ES-I3 (cell line): Measurements from ENCODE around the gene UBN1.
"Not testable (repeated sequence)": the region's sequence is repeated elsewhere in the genome, so short reads cannot be mapped to it uniquely, and the experiment has no call there.

Experiments used
- H3K36me3 ChIP-seq: 2 replicates; pipeline ENCODE4 v1.6.1; 2013; ENCODE audit warnings: mild to moderate bottlenecking, low read length, control low read depth, moderate library complexity; ENCODE audit not compliant: insufficient read depth
- H3K4me1 ChIP-seq: 2 replicates; pipeline ENCODE4 v1.6.1; 2013; ENCODE audit warnings: mild to moderate bottlenecking, control low read depth, low read length; ENCODE audit not compliant: insufficient read depth
- H3K9ac ChIP-seq: 2 replicates; pipeline ENCODE4 v1.6.1; 2013; ENCODE audit warnings: low read depth, mild to moderate bottlenecking, low read length, moderate library complexity
- H3K9me3 ChIP-seq: 2 replicates; pipeline ENCODE4 v1.6.1; 2013; ENCODE audit warnings: mild to moderate bottlenecking, low read length, moderate library complexity; ENCODE audit not compliant: control insufficient read depth, insufficient read depth

UBN1 gene

DNA sequence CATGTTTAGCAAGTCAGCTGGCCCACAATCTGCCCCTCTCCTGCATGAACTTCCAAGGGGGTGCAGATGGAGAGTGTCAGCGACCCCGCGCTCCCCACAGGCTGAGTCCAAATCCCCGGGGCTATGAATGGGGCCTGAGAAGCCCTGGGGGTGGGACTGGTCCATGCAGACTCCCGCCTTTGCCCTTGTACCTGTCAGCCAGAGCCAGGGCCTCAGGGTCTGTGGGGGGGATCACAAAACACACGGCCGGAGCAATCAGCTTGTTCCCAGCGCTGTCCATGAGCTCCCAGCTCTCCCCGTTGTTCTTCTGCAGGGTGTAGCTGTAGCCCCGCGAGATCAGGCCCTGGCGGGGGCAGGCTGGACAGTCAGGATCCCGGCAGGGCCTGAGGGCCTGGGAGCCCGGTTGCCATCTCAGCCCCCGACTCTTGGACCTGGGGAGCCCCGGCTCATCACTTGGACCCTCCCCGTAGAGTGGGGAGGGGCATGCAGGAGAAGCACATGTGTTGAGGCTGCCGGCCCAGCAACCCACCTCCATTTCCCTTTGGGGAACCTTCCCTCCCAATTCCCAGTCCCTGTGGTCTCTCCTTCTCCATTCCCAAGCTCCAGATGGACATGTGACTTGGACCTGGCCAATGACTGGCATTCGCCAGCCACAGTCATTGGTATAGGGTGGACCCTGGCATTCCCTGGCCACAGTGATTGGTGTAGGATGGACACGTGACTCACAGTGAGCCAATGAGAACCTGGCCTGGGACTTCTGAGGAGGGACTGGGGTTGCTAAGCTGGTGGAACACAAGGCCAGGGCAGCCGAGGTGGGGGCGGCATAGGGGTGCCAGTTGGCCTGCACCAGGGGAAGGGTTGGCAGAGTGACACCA is 47.2 kb downstream of the UBN1 start:
- peaks cover 18% of the 10 kb centered on the region for H3K36me3 ChIP-seq
- H3K4me1 ChIP-seq = no peaks in the 10 kb centered on the region
- H3K9ac ChIP-seq = no peak overlapping the region

DNA sequence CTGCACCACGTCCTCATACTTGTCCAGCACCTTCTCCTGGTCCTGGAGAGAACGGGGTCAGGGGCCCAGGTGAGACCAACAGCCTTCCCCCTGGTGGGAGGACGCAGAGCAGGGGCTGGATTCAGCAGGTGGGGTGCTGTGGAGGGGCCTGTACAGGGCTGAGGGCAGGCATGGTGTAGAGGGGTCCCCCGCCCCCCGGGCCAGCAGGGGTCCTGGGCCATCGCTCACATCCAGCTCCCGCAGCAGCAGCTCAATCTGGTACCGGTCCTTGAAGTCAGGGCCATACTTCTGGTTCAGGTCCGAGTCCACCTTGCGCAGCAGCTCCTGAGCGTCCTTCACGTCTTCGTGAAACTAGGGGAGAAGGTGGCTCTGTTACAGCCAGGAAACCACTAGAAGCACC is 48.1 kb downstream of the UBN1 start:
- Histone ChIP-seq H3K4me1 (no peaks in the 10 kb centered on the region), H3K9ac (no peak overlapping the region), H3K9me3 (no peaks in the 10 kb centered on the region), H3K36me3 (peaks cover 18% of the 10 kb centered on the region)

More for the DNA sequence above, 47.2 kb downstream of the UBN1 start:
- no peaks in the 10 kb centered on the region for H3K9me3 ChIP-seq

DNA sequence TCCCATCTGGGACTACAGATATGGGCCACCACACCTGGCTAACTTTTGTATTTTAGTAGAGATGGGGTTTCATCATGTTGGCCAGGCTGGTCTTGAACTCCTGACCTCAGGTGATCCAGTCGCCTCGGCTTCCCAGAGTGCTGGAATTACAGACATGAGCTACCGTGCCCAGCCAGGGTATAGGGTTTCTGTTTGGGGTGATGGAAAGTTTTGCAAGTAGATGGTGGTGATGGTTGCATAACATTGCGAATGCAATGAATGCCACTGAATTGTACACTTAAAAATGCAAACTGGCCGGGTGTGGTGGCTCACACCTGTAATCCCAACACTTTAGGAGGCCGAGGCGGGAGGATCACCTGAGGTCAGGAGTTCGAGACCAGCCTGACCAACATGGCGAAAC is 49.5 kb downstream of the UBN1 start:
- H3K4me1 ChIP-seq, H3K9ac ChIP-seq, H3K9me3 ChIP-seq: not testable (repeated sequence)
- peaks cover 18% of the 10 kb centered on the region for H3K36me3 ChIP-seq

DNA sequence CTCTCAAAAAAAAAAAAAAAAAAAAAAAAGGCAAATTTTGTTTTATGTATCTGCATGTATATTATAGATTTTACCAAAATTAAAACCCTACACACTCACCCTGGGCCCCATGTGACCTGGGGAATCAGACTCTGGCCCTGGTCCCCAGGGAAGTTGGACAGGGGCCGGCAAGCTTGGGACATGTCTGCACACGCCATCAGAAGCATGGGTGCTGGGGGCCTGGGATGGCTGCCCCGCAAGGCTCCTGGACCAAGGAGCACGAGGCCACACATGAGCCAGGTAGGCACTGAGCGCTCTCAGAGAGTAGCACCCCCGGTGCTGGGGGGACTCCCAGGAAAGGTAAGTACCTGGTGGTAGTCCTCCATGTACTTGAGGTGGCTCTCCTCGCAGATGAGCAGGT is 50.0 kb downstream of the UBN1 start:
- Histone ChIP-seq H3K36me3 (peaks cover 18% of the 10 kb centered on the region), H3K4me1 (no peaks in the 10 kb centered on the region), H3K9ac (no peak overlapping the region), H3K9me3 (no peaks in the 10 kb centered on the region)

DNA sequence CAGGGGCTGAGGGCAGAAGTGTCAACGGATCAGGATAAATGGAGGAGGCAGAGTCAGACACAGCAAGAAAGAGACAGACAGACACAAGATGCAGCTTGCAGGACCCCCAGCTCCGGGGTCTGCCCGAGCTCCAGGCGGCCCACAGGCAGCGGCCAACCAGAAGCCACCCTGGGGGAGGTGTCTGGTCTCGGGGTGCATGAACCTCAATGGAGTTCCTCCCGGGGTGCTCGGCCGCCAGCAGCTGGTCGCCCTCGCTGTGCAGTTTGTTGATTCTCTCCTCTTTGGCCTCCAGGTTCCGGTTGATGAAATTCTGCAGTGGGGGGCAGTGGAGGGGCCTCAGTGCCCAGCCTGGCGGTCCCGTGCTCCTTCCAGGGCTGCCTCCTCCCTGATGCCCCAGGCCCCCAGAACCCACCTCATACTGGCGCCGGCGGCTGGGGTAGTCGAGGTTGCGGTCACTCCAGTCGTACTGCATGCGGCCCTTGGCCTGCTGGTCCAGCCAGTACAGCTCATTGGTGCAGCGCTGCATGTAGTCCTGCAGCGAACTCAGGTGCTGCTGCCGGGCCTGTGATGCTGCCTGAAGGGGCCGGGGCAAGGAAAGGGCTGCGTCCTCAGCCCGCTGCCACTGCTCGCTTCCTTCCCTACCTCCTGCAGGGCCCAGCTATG is 51.7 kb downstream of the UBN1 start:
- Histone ChIP-seq H3K9ac (no peak overlapping the region), H3K9me3 (no peaks in the 10 kb centered on the region), H3K4me1 (no peaks in the 10 kb centered on the region), H3K36me3 (peaks cover 18% of the 10 kb centered on the region)

DNA sequence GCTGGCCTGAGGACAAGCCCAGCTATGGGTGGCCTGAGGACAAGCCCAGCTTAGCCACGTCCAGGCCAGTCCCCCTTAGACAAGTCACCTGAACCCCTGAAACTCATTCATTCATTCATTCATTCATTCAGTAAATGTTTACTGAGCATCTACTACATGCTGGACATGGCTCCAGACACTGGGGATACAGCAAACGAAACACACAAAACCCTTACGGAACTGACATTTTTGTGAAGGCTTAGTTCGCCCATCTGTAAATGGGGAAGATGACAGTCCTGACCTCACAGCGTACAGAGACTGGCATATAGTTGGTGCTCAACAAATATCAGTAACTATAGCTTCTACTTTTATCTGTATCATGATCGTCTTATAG is 52.2 kb downstream of the UBN1 start:
- H3K9me3 ChIP-seq = no peaks in the 10 kb centered on the region
- peaks cover 18% of the 10 kb centered on the region for H3K36me3 ChIP-seq
- H3K4me1 ChIP-seq = no peaks in the 10 kb centered on the region
- H3K9ac ChIP-seq = no peak overlapping the region

DNA sequence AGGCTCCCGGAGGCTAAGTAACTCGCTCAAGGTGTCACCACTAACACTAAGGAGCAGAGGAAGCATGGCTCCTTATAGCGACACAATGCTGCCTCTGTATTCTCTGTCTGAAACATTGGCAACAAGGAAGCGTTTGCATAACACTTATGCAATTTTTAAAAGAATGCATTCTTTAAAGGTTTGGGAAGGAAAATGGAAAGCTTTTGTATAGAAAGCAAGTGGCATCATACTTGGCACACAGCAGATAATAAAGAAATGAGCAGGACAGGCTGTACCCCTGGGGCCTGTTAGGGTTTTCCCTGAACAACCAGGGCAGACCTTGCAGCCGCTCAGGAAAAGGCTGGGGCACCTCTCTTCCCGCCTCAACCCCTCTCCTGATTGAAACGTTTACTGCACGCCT is 52.8 kb downstream of the UBN1 start:
- no peak overlapping the region for H3K9ac ChIP-seq
- peaks cover 18% of the 10 kb centered on the region; the same call in 1 of the 2 replicates for H3K36me3 ChIP-seq

DNA sequence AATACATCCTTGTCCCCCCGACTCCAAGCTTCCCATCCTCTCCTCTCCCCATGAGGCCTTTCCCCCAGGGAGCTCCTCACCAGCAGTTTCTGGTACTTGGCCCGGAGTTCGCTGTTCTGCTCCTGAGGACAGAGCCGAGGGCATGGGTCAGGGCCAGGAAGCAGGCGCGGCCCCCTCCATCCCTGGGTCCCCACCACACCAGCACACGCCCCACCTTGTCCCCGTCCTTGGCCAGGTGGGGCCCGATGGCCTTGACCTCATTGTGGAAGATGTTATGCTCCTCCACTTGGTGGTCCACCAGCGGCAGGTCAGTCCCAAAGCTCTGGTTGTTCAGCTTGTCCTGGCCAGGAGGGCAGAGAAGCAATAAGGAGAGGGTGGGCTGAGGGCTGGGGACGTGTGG is 53.5 kb downstream of the UBN1 start:
- H3K9me3 ChIP-seq = no peaks in the 10 kb centered on the region
- peaks cover 13% of the 10 kb centered on the region; the same call in 1 of the 2 replicates for H3K36me3 ChIP-seq
- no peaks in the 10 kb centered on the region for H3K4me1 ChIP-seq
- no peak overlapping the region for H3K9ac ChIP-seq

More for the DNA sequence above, 52.8 kb downstream of the UBN1 start:
- Histone ChIP-seq H3K4me1 (no peaks in the 10 kb centered on the region), H3K9me3 (no peaks in the 10 kb centered on the region)

DNA sequence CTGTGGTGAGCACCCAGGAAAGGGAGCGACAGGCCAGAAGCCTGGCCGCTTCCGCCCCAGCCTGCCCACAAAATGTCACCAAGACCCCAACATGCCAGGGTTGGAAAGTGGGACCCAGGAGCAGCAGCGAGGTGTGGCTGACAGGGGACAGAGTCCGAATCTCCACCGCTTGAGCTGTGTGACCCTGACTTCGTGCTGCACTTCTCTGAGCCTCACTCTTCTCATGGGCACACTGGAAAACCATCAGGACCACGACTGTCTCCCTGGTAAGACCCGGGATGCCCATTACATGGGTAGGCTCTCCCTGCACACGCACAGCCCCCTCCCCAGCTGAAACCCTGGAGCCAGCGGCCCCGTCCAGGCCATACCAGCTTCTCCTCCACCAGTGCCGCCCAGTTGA is 54.8 kb downstream of the UBN1 start:
- Histone ChIP-seq H3K4me1 (no peaks in the 10 kb centered on the region), H3K9me3 (no peaks in the 10 kb centered on the region), H3K9ac (no peak overlapping the region), H3K36me3 (peaks cover 10% of the 10 kb centered on the region; the same call in 1 of the 2 replicates)

DNA sequence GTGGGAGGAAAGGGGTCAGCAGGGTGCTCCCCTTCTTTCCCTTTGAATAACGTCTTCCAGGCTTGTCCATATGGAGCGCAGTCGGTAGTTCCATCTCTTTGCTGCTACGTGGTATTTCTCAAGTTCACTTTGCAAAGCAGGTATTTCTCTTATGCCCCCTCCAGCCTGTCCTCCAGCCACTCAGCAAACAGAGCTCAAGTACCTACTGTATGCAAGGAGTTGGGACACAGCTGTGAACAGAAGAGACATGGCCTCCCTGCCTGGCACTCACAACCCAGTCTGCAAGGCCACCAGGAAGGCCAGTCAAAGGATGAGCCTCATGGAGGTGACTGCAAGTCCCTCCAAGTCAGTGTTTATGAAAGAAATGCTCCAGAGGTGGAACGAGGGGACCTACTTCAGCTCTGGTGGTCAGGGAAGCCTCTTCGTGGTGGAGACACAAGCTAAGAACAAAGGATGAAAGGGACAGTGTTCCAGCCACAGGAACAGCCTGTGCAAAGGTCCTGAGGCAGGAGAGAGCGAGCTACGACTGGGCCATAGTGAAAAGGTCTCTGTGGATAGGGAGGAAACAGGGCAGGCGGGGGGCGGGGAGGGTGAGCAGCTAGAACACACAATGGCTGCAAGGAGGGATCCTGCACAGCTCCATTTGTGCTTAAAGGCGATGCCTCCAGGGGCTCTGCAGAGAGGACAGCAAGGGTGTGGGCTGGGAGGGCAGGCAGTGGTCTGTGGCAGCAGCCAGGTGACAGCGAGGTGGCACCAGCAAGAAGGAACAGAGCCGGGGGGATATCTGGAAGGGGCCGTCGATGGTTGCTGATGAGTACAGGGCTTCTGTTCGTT is 57.0 kb downstream of the UBN1 start:
- Histone ChIP-seq H3K36me3 (no peaks in the 10 kb centered on the region), H3K9me3 (no peaks in the 10 kb centered on the region), H3K4me1 (no peaks in the 10 kb centered on the region), H3K9ac (no peak overlapping the region)

DNA sequence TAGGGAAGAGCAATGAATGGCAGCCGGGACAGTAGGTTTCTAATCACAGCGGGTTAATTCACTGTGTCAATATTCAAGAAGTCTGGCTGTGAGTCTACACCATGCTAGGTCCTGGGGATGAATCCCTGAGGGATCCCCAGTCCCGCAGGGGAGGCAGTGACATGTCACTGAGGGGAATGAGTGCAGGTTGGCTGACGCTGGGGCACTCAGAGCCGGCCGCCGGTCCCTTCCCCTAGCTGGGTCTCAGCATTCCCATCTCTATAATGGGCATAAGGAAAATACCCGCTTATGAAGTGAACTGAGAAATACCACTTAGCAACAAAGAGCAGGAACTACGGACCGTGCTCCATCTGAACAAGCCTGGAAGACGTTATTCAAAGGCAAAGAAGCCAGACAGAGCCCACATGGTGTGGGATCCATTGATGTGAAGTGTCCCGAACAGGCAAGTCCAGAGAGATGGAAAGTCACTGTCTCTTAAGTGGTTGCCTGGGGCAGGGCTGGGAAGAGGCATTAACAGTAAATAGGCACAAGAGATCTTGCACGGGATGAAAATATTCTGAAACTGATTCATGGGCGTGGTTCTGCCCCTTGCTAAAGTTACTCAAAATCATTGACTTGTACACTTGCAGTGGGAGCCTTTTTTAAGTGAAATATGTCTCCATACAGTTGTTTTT is 57.8 kb downstream of the UBN1 start:
- H3K4me1 ChIP-seq = no peaks in the 10 kb centered on the region
- H3K9me3 ChIP-seq = no peaks in the 10 kb centered on the region
- H3K36me3 ChIP-seq = no peaks in the 10 kb centered on the region
- H3K9ac ChIP-seq = no peak overlapping the region

DNA sequence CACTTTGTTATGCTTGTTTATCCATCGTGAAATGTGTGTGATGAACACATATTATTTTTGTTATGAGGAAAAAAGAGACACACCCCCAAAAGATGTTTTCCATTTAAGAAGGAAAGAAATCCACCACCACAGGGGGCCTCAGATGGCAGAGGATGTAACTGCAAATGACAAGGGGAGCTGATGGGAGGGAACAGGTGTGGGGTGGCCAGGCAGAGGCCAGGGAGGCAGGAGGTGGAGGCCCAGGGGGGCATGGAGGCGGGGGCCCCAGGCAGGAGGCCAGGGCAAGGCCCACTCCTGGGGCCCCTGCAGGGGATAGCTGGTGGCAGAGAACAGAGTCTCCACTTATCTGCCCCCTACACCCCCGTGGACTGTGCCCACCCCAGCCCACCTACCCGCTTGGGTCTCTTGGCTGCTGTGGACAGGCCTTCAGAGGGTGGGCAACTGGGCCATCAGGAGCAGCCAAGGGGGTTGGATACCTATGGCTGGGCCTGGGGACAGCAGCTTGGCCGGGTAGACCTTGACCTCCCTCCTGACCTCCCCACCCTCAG is 61.6 kb downstream of the UBN1 start:
- H3K36me3 ChIP-seq = no peaks in the 10 kb centered on the region
- H3K9ac ChIP-seq = no peak overlapping the region
- peaks cover 6% of the 10 kb centered on the region; the same call in 1 of the 2 replicates for H3K4me1 ChIP-seq
- H3K9me3 ChIP-seq = no peaks in the 10 kb centered on the region

DNA sequence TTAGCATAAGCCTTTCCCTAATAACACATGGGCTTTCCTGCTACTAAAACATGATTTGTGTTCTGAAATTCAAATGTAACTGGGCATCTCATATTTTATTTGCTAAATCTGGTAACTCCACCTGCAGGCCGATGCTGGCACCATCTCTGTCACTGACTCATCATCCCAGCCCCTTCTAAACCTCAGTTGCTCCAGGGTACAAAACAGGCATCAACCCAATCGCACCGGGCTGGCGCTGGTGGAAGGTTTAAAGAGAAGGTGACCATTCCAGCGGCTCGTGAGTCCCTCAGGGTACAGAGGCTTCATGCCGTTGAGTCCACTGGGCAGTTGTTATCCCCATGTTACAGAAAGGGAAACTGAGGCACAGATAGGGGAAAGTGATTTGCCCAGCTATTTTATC is 62.5 kb downstream of the UBN1 start:
- Histone ChIP-seq H3K4me1 (peaks cover 6% of the 10 kb centered on the region; the same call in 1 of the 2 replicates), H3K9me3 (no peaks in the 10 kb centered on the region), H3K36me3 (no peaks in the 10 kb centered on the region), H3K9ac (no peak overlapping the region)

DNA sequence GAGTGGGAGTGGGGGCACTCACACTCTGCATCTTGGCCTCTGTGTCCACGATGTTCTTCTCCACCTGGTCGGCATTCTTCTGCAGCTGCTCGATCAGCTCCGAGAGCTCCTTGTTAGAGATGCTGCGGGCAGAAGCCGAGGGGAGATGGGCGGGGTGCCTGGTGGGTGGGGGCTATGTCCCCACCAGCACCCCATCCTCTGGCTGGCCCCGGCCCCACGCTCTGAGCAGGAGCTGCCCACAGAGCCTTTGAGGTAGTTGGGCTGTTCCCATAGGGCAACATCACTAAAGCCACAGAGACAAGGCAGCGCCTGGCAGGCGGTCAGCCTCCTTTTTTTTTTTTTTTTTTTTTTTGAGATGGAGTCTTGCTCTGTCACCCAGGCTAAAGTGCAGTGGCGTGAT is 63.5 kb downstream of the UBN1 start:
- no peaks in the 10 kb centered on the region for H3K9me3 ChIP-seq
- H3K36me3 ChIP-seq = no peaks in the 10 kb centered on the region
- H3K9ac ChIP-seq = no peak overlapping the region
- H3K4me1 ChIP-seq = peaks cover 6% of the 10 kb centered on the region; the same call in 1 of the 2 replicates
